GM19193 (cell line): ENCODE data around the gene IL21R.

Experiments used
- POLR2A ChIP-seq: IDR thresholded peaks from 4 replicates; pipeline ENCODE4 v1.6.1; 2011; ENCODE audit not compliant: insufficient read depth, insufficient read length; ENCODE audit errors: extremely low read depth

Gene IL21R

DNA sequence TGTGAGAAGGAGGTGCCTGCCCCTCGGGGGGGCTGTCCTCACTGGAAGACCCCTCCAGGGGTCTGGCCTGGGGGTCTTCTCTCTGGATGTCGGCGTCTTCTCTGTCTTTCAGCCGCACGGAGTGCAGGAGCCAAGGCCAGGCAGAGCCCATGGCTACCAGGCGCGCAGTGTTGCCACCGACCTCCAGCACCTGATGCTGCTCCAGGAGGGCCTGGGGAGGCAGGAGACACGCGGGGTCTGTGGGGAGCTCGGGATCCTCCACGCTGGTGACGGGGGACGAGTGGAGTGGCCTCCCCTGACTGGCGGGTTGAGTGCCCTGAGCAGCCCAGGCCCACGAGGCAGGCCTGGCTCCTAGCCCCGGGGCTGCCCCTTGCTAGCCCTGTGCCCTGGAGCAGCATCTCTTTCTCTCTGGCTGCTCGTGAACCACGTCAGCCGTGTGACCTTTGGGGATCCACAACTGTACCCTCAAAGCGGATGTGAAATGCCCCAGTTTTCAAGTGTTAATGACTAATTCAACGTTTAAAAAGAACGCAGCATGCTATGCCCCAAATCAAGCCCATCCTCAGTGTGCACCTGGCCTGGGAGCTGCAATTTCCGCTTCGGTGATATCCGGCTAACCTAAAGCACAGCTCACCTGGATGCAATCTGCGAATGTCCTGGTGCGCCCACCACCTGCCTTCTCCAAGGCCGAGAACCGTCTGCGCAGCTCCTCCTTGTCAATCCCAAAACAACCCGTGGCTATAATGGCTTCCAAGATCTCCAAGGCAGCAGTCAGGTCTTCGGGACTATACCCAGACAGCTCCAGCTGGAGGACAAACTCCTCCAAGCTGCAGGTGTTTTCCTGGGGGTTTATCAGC lies 62.9 kb downstream of the IL21R start:
- TF ChIP-seq POLR2A = no peak

DNA sequence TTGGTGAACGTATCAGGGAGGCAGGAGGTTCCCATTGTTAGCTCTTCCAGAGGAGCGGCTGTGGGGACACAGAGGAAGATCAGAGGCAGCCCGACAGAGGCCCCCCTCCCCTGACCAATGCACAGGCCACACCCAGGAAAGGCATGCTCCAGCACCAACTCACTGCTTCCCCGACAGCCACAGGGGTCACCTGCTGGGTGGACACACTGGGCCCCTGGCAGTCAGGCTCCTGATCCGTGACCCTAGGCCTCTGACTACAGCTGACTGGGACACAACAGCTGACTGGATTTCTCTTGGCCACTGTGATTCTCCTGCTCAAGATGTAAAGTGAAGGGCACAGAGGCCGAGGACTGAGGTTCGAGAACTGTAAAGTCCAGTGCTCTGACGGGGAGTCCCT lies 63.5 kb downstream of the IL21R start:
- TF ChIP-seq POLR2A = no peak

- TF ChIP-seq POLR2A = no peak
Observed at GRCh38 chr16:27468941-27469531, 67.1 kb downstream of the IL21R start.

DNA sequence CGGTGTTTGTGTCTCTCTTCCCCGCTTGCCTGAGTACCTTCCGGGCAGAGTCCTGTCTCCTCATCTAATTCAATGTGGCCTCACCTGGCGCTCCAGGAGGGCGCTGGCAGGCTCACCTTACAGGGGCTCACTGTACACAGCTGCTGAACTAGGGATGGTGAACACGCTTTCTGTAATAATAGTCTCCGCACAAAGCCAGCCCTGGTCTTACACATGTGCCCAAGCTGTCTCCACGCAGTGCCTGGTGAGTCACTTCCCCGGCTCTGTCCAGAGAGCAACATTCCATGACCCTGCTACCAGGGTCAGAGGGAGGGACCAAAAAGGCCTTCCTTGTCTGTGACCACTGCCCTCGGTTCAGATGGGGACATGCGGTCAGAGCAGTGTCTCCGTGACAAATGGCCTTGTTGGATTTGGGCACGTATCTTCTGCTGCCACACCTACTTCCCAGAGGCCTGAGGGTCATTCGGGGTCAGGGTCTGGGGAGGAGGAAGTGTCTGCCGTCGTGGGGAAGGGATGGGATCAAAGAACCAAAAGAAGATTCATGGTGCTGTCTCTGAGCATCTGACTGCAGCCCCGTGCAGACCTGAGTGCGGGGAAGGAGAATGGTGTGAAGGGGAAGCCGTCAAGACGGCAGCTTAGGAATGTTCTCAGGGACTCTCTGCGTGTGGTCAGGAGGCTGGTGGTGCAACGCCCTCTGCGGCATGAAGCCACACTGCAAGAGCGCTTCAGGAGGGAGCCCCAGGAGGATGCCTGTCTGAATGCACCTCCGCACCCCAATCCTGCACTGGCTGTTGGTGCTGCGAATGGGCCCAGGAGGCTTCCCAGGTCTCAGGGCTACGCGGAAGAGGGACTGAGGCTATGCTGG lies 68.8 kb downstream of the IL21R start:
- no peak for TF ChIP-seq POLR2A

DNA sequence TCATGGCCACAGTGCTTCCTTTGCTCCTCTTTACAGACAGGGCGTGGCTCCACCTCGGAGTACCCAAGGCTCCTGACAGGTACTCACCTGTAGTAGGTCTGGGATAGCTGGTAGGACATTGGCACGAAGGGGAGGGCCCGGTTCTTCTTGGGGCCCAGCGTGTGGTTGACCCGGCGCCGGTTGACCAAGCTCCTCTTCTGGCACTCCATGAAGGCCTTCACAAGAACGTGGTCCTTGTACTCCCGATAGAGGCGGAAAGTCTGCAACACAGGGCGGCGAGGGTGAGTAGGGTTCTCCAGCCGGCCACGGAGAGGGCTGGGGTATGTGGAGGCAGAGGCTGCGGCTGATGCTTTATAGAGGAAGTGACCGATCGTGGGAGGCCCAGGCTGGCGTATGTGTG lies 69.7 kb downstream of the IL21R start:
- TF ChIP-seq POLR2A = no peak

DNA sequence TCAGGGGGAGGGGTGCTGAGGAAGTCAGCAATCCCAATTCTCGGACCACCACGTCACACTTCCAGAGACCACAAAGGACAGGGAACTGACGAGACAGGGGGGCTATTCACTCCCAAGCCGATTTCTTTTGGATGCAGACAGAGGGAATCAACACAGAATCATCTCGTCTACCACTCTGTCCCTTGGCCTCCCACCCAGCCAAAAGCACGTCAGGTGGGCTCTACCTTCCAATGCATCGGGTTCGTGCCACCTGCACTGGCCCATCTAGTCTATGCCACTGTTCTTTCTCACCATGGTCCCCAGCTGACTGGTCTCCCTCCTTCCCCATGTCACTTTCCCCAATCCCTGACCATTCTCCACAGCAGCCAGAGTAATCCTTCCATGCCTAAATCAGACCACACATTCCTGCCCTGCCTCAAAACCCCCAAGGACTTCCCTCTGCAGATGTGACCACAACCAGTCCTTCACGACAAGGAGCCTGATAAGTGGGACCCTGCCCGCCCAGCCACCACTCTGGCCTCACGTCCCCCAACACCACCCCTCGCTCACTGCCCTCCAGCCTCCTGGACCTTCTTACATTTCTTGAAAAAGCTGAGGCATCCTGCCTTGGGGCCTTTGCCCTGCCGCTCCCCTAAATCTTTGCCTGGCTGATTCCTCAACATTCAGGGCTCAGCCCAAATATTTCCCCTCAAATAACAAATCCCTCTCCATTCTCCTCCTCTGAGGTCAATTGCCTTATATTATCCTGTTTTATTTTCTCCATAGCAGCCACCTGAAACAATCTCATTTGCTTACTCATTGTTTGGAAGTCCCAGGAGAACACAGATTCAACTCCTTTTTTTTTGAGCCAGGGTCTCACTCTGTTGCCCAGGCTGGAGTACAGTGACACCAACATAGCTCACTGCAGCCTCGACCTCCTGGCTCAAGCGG lies 70.4 kb downstream of the IL21R start:
- TF ChIP-seq POLR2A = no peak

GRCh38 chr16:27473101-27473900 lies 71.3 kb downstream of the IL21R start:
- TF ChIP-seq POLR2A = no peak

DNA sequence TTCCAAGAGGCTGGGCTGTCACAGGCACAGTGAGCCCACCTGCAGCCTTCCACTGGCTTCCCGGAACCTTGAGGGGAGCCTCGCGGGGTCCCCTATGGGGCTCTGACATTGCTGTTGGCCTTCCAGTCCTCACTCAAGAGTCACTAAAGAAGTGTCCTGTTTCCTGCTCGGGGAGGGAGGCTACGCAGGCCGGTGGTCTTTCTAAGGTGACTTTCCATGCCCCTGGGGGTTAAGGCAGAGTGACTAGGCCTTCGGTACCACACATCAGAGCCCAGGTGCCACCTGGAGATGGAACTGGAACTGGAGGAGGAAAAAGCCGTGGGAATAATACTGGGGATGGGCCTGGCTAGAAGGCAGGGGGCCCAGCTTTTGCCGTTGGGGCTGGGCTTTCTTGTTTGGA lies 72.1 kb downstream of the IL21R start:
- TF ChIP-seq POLR2A = no peak

GRCh38 chr16:27474921-27475320 lies 72.9 kb downstream of the IL21R start:
- TF ChIP-seq POLR2A = no peak

DNA sequence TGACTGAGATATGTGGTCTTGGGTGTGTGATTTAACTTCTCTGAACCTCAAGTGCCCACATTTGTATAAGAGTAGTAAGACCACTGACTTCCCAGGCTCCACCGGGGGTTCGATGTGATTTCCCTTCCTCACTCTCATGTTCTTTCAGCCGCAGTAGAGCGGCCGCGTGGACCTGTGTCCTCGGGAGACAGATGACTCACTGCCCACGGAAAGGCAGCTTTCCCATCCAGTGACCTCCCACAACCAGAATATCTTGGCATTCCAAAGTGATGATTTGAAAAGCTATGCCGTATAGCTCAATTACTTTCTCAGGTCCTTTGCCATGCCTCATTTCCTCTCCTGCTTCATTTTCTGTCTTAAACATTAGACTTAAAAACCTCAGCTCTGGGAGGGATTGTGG lies 73.6 kb downstream of the IL21R start:
- TF ChIP-seq POLR2A = no peak

DNA sequence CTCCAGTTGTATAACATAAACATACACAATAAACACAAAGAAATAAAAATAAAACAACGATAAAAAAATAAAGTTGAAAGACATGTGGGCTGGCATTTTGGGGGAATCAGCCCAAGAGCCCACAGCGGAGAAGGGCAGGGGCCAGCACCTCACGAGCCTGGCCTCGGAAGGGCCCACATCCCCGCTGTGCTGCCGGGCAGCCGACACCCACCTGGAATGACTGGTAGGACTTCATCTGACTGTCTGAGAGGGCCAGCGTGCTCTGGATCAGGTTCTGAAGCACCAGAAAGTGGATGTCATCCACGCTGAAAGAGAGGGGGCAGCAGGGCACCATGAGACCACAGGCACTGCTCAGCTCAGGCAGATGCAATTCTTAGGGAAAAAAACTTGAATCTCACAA lies 74.3 kb downstream of the IL21R start:
- no peak for TF ChIP-seq POLR2A

DNA sequence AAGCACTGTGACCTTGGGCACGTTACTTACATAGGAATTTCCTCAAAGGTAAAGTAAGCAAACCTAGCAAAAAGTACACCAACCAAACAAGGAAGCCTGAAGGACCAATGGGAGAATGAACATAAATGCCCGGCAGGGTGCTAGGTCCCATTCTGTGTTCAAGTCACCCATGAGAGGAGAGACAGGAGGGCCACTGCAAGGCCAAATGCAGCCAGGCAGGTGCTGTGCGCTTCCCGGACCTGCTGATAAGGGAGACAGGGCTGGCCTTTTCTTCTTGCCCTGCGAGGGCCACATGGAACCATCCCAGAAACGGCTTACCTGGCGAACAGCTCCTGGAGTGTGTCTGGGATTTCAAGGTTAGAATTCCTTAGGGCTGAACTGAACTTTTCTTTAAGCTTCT lies 78.8 kb downstream of the IL21R start:
- TF ChIP-seq POLR2A = no peak

GRCh38 chr16:27481282-27481934 lies 79.4 kb downstream of the IL21R start:
- TF ChIP-seq POLR2A = no peak
